Central memory CD8-positive, alpha-beta T cell (primary cell): ENCODE data around the gene CHD5.

Experiments
- ATAC-seq: fragments of 150-1000 bp; cut with Tn5 transposase; replicated peaks from 2 replicates; pipeline ENCODE4 v1.10.0; 2022; ENCODE audit warnings: mild to moderate bottlenecking, moderate FRiP score, moderate number of reproducible peaks; ENCODE audit not compliant: poor library complexity, severe bottlenecking; ENCODE audit errors: extremely low read depth
- DNase-seq, 2 donors: peaks; one replicate each; pipeline ENCODE4 v3.0.0; 2021; ENCODE audit warnings: low spot score in 2 of 2
- H3K27ac Mint-ChIP-seq: one replicate; pipeline ENCODE4 v1.8.0; 2022; ENCODE audit warnings: low read depth, mild to moderate bottlenecking, moderate library complexity, mixed read lengths
- H3K27me3 Mint-ChIP-seq: one replicate; pipeline ENCODE4 v1.8.0; 2022; ENCODE audit warnings: mixed read lengths
- H3K36me3 Mint-ChIP-seq: one replicate; pipeline ENCODE4 v1.8.0; 2022; ENCODE audit warnings: mild to moderate bottlenecking, moderate library complexity, mixed read lengths; ENCODE audit not compliant: insufficient read depth
- H3K4me1 Mint-ChIP-seq: one replicate; pipeline ENCODE4 v1.8.0; 2022; ENCODE audit warnings: mixed read lengths
- H3K4me3 Mint-ChIP-seq: one replicate; pipeline ENCODE4 v1.8.0; 2022; ENCODE audit warnings: mild to moderate bottlenecking, moderate library complexity, mixed read lengths
- H3K9me3 Mint-ChIP-seq: one replicate; pipeline ENCODE4 v1.8.0; 2022; ENCODE audit warnings: mixed read lengths

CHD5 gene

DNA sequence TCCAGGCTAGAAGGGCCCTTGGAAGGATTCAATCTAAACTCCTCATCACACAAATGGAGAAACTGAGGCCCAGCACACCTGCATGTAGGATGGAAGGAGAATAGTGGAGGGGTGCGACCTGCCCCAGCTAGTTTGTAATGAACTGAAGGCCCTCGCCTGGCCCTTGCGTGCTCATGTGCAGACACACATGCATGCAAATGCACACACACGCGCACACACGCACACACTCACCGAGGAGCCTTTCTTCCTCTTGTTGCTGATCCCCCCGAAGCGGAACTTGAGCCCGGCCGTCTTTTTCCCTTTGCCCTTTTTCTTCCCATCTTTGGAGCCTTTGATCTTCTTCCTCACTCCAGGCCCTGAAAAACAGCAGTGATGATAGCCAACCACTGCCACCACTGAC, 27.9 kb downstream of the CHD5 start:
- H3K27me3 Mint-ChIP-seq, result peaks cover 9% of the 10 kb centered on the region
- H3K4me1 Mint-ChIP-seq, result peaks cover 5% of the 10 kb centered on the region
- no peaks in the 10 kb centered on the region for H3K36me3 Mint-ChIP-seq
- no peak overlapping the region for H3K4me3 Mint-ChIP-seq
- no peak overlapping the region for H3K27ac Mint-ChIP-seq
- DNase-seq (no peak), ATAC-seq (no peak)
- no peaks in the 10 kb centered on the region for H3K9me3 Mint-ChIP-seq

- Mint-ChIP-seq H3K4me1 (peaks cover 5% of the 10 kb centered on the region), H3K4me3 (no peak overlapping the region), H3K36me3 (no peaks in the 10 kb centered on the region), H3K27ac (no peak overlapping the region), H3K27me3 (peaks cover 9% of the 10 kb centered on the region), H3K9me3 (no peaks in the 10 kb centered on the region)
- no peak for ATAC-seq
- no peak for DNase-seq
Observed at GRCh38 chr1:6151291-6151822, 28.8 kb downstream of the CHD5 start.

DNA sequence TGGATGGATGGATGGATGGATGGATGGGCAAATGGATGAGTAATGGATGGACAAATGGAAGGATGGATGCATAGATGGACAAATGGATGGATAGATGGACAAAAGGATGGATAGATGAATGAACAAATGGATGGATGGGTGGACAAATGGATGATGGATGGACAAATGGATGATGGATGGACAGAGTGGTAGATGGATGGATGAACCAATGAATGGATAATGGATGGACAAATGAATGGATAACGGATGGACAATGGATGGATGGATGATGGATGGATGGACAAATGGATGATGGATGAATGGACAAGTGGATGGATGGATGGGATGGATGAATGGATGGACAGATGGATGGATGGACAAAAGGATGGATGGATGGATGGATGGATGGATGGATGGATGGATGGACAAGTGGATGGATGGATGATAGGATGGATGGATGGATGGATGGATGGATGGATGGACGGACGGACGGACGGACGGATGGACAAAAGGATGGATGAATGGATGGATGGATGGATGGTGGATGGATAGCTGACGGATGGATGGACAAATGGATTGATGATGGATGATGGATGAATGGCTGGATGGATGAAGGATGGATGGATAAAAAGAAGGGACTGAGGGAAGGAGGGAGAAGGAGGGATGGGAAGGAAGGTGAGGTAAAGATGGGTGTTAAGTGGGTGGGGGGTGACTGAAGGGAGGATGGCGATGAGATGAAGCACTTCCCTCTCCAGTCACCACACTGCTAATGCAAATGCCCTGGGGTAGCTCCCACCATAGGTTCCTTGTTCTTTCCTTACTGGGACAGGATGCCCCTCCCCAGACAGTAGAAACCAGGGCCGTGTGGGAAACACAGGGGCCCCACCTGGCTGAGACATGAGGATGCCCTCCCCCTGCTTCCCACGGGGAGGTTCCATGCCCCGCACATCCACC, 29.8 kb downstream of the CHD5 start:
- no peak for DNase-seq
- Mint-ChIP-seq H3K9me3 (no peaks in the 10 kb centered on the region), H3K4me1 (peaks cover 5% of the 10 kb centered on the region), H3K27ac (no peak overlapping the region), H3K27me3 (peaks cover 14% of the 10 kb centered on the region), H3K36me3 (no peaks in the 10 kb centered on the region), H3K4me3 (no peak overlapping the region)
- no peak for ATAC-seq

GRCh38 chr1:6149597-6149996, 30.5 kb downstream of the CHD5 start:
- DNase-seq (no peak), ATAC-seq (no peak)
- H3K27me3 Mint-ChIP-seq, result peaks cover 14% of the 10 kb centered on the region
- peaks cover 5% of the 10 kb centered on the region for H3K4me1 Mint-ChIP-seq
- H3K4me3 Mint-ChIP-seq, result no peak overlapping the region
- no peak overlapping the region for H3K27ac Mint-ChIP-seq
- H3K9me3 Mint-ChIP-seq, result no peaks in the 10 kb centered on the region
- no peaks in the 10 kb centered on the region for H3K36me3 Mint-ChIP-seq

DNA sequence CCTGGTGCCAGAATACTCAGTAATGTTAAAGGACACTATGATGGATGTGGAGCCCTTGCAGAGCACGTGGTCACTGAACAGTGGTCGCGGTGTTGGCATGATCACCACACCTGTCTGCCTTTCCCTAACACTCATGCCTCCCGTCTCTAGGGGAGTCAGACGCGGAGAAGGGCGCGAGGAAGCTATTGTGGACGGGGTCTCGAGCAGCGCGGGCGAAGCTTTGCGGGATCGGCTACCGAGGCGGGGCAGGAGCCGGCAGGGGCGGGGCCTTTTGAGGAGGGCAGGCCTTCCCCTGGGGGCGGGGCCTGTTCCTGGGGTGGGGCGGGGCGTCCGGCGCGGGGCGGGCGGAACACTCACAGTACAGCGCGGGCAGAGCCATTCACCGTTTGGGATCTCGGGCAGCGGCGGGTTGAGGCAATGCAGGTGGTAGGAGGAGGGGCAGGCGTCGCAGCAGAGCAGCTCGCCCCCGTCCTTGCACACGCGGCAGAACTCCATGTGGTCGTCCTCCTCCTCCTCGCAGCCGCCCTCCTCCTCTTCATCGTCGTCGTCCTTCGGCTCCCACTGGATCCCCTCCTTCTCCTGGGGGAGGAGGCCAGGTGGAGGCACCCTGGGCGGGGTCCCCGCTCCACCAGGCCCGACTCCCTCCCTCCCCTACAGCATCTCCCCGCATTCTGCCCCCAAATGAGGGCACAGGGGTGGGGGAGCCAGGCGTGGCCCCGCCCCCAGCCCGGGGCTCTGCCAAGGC, 31.5 kb downstream of the CHD5 start:
- no peaks in the 10 kb centered on the region for H3K9me3 Mint-ChIP-seq
- H3K4me3 Mint-ChIP-seq, result peak overlapping the region; percentile 41
- no peaks in the 10 kb centered on the region for H3K36me3 Mint-ChIP-seq
- peaks cover 5% of the 10 kb centered on the region for H3K4me1 Mint-ChIP-seq
- no peak overlapping the region for H3K27ac Mint-ChIP-seq
- H3K27me3 Mint-ChIP-seq, result peaks cover 14% of the 10 kb centered on the region
- ATAC-seq, result peak; percentile 43
- DNase-seq, result no peak

- no peak overlapping the region for H3K27ac Mint-ChIP-seq
Observed at GRCh38 chr1:6145864-6146410, 34.2 kb downstream of the CHD5 start.

GRCh38 chr1:6145396-6145750, 34.7 kb downstream of the CHD5 start:
- no peak overlapping the region for H3K27ac Mint-ChIP-seq
- H3K4me3 Mint-ChIP-seq, result no peak overlapping the region
- DNase-seq (no peak), ATAC-seq (no peak)
- H3K9me3 Mint-ChIP-seq, result no peaks in the 10 kb centered on the region
- H3K27me3 Mint-ChIP-seq, result peaks cover 14% of the 10 kb centered on the region
- H3K36me3 Mint-ChIP-seq, result no peaks in the 10 kb centered on the region
- H3K4me1 Mint-ChIP-seq, result peaks cover 5% of the 10 kb centered on the region

More at GRCh38 chr1:6145864-6146410, 34.2 kb downstream of the CHD5 start:
- Mint-ChIP-seq H3K9me3 (no peaks in the 10 kb centered on the region), H3K36me3 (no peaks in the 10 kb centered on the region), H3K27me3 (peaks cover 14% of the 10 kb centered on the region), H3K4me3 (no peak overlapping the region), H3K4me1 (peaks cover 5% of the 10 kb centered on the region)
- DNase-seq (no peak), ATAC-seq (no peak)

DNA sequence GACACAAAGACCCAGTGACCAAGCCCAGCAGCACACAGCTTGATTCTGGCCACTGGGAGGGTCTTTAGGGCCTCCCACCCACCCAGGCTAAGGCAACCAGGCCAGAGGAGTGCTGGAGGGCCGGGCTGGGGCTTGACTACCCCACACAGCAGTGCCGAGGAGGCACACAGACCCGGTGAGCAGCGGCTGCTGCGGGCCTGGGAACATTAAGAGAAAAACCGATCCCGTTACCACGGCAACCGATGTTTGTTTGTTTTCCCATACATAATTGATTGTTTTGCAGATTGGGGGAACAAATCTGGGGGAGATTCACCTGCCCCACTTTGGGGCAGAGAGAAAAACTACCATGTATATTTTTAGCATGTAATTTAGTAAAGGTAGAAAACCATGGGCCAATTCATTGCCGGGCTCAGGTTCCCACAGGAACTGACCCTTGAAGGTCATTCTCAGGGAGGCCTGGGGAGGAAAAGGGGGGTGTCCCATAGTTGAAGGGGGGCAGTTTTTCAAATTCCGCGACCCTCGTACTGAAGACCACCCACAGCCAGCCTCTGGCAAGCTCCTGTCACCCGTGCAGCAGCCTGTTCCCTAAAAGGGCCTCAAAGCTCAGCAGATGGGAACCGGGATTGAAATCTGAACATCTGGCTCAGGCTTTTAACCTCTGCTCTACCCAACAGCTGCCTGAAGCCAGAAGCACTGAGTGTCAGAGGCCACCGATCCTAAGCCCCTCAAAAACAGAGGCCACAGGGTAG, 35.3 kb downstream of the CHD5 start:
- H3K4me3 Mint-ChIP-seq, result no peak overlapping the region
- H3K4me1 Mint-ChIP-seq, result peaks cover 5% of the 10 kb centered on the region
- H3K27ac Mint-ChIP-seq, result no peak overlapping the region
- no peaks in the 10 kb centered on the region for H3K9me3 Mint-ChIP-seq
- DNase-seq (no peak), ATAC-seq (no peak)
- H3K36me3 Mint-ChIP-seq, result no peaks in the 10 kb centered on the region
- peaks cover 14% of the 10 kb centered on the region for H3K27me3 Mint-ChIP-seq

DNA sequence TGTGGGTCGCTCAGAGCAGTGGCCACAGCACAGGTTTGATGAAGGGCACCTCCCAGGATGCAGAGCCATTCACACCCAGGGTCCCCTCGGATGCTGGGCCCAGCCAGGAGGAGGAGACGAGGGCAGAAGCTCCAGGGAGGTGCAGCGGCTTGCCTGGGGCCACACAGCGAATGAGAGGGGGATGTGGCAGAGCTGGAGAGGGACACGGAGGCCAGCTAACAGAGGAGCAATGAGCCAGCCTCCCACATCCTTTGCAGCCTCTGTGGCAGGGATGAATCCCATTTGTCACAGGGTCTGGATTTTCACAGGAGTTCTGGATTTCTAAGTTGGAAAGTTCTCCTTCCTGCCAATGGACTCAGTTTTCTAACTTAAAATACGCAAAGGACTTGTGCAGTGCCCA, 35.9 kb downstream of the CHD5 start:
- no peak overlapping the region for H3K4me3 Mint-ChIP-seq
- no peak overlapping the region for H3K27ac Mint-ChIP-seq
- no peaks in the 10 kb centered on the region for H3K36me3 Mint-ChIP-seq
- H3K4me1 Mint-ChIP-seq, result peaks cover 5% of the 10 kb centered on the region
- peaks cover 14% of the 10 kb centered on the region for H3K27me3 Mint-ChIP-seq
- H3K9me3 Mint-ChIP-seq, result no peaks in the 10 kb centered on the region
- no peak for DNase-seq
- ATAC-seq, result no peak

- no peak overlapping the region for H3K4me3 Mint-ChIP-seq
- no peaks in the 10 kb centered on the region for H3K36me3 Mint-ChIP-seq
- peaks cover 13% of the 10 kb centered on the region for H3K27me3 Mint-ChIP-seq
- H3K27ac Mint-ChIP-seq, result no peak overlapping the region
- no peaks in the 10 kb centered on the region for H3K9me3 Mint-ChIP-seq
- ATAC-seq, result no peak
- H3K4me1 Mint-ChIP-seq, result peaks cover 3% of the 10 kb centered on the region
- no peak for DNase-seq
Observed at GRCh38 chr1:6143395-6143794, 36.7 kb downstream of the CHD5 start.

- no peaks in the 10 kb centered on the region for H3K36me3 Mint-ChIP-seq
- ATAC-seq (no peak), DNase-seq (no peak)
- no peak overlapping the region for H3K4me3 Mint-ChIP-seq
- H3K27ac Mint-ChIP-seq, result no peak overlapping the region
- H3K27me3 Mint-ChIP-seq, result peaks cover 7% of the 10 kb centered on the region
- no peaks in the 10 kb centered on the region for H3K9me3 Mint-ChIP-seq
- no peaks in the 10 kb centered on the region for H3K4me1 Mint-ChIP-seq
Observed at GRCh38 chr1:6142734-6143133, 37.4 kb downstream of the CHD5 start.

- DNase-seq, result no peak
- no peak overlapping the region for H3K27ac Mint-ChIP-seq
- peaks cover 7% of the 10 kb centered on the region for H3K27me3 Mint-ChIP-seq
- H3K36me3 Mint-ChIP-seq, result no peaks in the 10 kb centered on the region
- H3K4me1 Mint-ChIP-seq, result no peaks in the 10 kb centered on the region
- no peak for ATAC-seq
- no peaks in the 10 kb centered on the region for H3K9me3 Mint-ChIP-seq
- no peak overlapping the region for H3K4me3 Mint-ChIP-seq
Observed at GRCh38 chr1:6142036-6142621, 38.0 kb downstream of the CHD5 start.
